OCI-LY1 (cell line): ENCODE measurements around the gene TTC17.

Source experiments
- H2AFZ ChIP-seq: fragments of 200-600 bp; sonication (generic), shearing (Covaris generic); 2 replicates; pipeline ENCODE4 v1.6.0; 2014; ENCODE audit warnings: antibody characterized with exemption, mild to moderate bottlenecking, low read length
- H3F3A ChIP-seq: fragments of 200-600 bp; sonication (generic), shearing (Covaris generic); 2 replicates; pipeline ENCODE4 v1.6.0; 2014; ENCODE audit warnings: mild to moderate bottlenecking, antibody characterized with exemption, low read length, moderate library complexity; ENCODE audit not compliant: insufficient read depth
- H3K27ac ChIP-seq: fragments of 200-600 bp; sonication (generic); 2 replicates; pipeline ENCODE4 v1.5.1; 2014; ENCODE audit warnings: low read length, mixed run types, mild to moderate bottlenecking, low read depth; ENCODE audit not compliant: poor library complexity, severe bottlenecking
- H3K27me3 ChIP-seq: fragments of 200-600 bp; sonication (generic); 2 replicates; pipeline ENCODE4 v1.6.0; 2014; ENCODE audit warnings: antibody characterized with exemption, mild to moderate bottlenecking, low read length, moderate library complexity; ENCODE audit not compliant: insufficient read depth
- H3K36me3 ChIP-seq: fragments of 200-600 bp; sonication (generic); 2 replicates; pipeline ENCODE4 v1.6.1; 2014; ENCODE audit warnings: mild to moderate bottlenecking, antibody characterized with exemption, low read length, moderate library complexity, mixed read lengths; ENCODE audit not compliant: insufficient read depth
- H3K4me1 ChIP-seq: fragments of 200-600 bp; sonication (generic); 2 replicates; pipeline ENCODE4 v1.5.1; 2014; ENCODE audit warnings: mild to moderate bottlenecking, low read length, moderate library complexity; ENCODE audit not compliant: insufficient read depth, severe bottlenecking
- H3K4me2 ChIP-seq: fragments of 200-600 bp; sonication (generic), shearing (Covaris generic); 2 replicates; pipeline ENCODE4 v1.6.1; 2014; ENCODE audit warnings: low read length
- H3K4me3 ChIP-seq: fragments of 200-600 bp; sonication (generic); 2 replicates; pipeline ENCODE4 v1.5.1; 2014; ENCODE audit warnings: low read length, low read depth, mild to moderate bottlenecking, mixed read lengths; ENCODE audit not compliant: poor library complexity, severe bottlenecking
- H3K79me2 ChIP-seq: fragments of 200-600 bp; shearing (Covaris generic); 2 replicates; pipeline ENCODE4 v1.6.1; 2016; ENCODE audit warnings: mixed run types, low read length, mixed read lengths; ENCODE audit not compliant: insufficient read depth
- H3K9ac ChIP-seq: fragments of 200-600 bp; sonication (generic), shearing (Covaris generic); 2 replicates; pipeline ENCODE4 v1.6.1; 2014; ENCODE audit warnings: mild to moderate bottlenecking, low read length, mixed read lengths
- H3K9me2 ChIP-seq: fragments of 200-600 bp; sonication (generic), shearing (Covaris generic); 2 replicates; pipeline ENCODE4 v1.6.1; 2014; ENCODE audit warnings: low read depth, mild to moderate bottlenecking, low read length, mixed read lengths
- H3K9me3 ChIP-seq: fragments of 200-600 bp; shearing (Covaris generic); 2 replicates; pipeline ENCODE4 v1.6.1; 2014; ENCODE audit warnings: low read length, mixed read lengths
- H4K20me1 ChIP-seq: fragments of 200-600 bp; sonication (generic), shearing (Covaris generic); 2 replicates; pipeline ENCODE4 v1.6.0; 2016; ENCODE audit warnings: mild to moderate bottlenecking, low read length; ENCODE audit not compliant: insufficient read depth
- CTCF ChIP-seq: fragments of 200-600 bp; sonication (generic), shearing (Covaris generic); IDR thresholded peaks from 2 replicates; pipeline ENCODE4 v1.5.1; 2017; ENCODE audit warnings: mild to moderate bottlenecking, antibody characterized with exemption, low read length, moderate library complexity, mixed read lengths
- EZH2 ChIP-seq: fragments of 200-600 bp; sonication (generic), shearing (Covaris generic); IDR thresholded peaks from 2 replicates; pipeline ENCODE4 v1.8.0; 2017; ENCODE audit warnings: borderline replicate concordance, mixed run types, mild to moderate bottlenecking, antibody characterized with exemption, low read length, moderate library complexity, mixed read lengths

The TTC17 gene

GRCh38 chr11:43315966-43316365 is 42.8 kb upstream of the TTC17 start:
- TF ChIP-seq CTCF = no peak
- no peak for TF ChIP-seq EZH2
- H3K9ac ChIP-seq = no peak overlapping the region
- H3F3A ChIP-seq = no peaks in the 10 kb centered on the region
- H3K4me2 ChIP-seq = no peak overlapping the region
- no peak overlapping the region for H3K4me3 ChIP-seq
- H3K27me3 ChIP-seq = no peaks in the 10 kb centered on the region
- H3K27ac ChIP-seq = no peak overlapping the region
- peaks cover 43% of the 10 kb centered on the region for H3K36me3 ChIP-seq
- H3K4me1 ChIP-seq = peaks cover 25% of the 10 kb centered on the region
- no peaks in the 10 kb centered on the region for H3K9me3 ChIP-seq
- no peak overlapping the region for H2AFZ ChIP-seq
- peaks cover 64% of the 10 kb centered on the region for H3K79me2 ChIP-seq
- no peaks in the 10 kb centered on the region for H3K9me2 ChIP-seq
- peaks cover 5% of the 10 kb centered on the region; the same call in 1 of the 2 replicates for H4K20me1 ChIP-seq

- H3K9me2 ChIP-seq = no peaks in the 10 kb centered on the region
- no peak overlapping the region for H3K4me3 ChIP-seq
Observed at GRCh38 chr11:43316451-43316850, 42.3 kb upstream of the TTC17 start.

GRCh38 chr11:43327987-43328386 is 30.7 kb upstream of the TTC17 start:
- Histone ChIP-seq H4K20me1 (no peaks in the 10 kb centered on the region), H3K27me3 (no peaks in the 10 kb centered on the region), H3K9ac (no peak overlapping the region), H3K9me3 (no peaks in the 10 kb centered on the region), H3K27ac (no peak overlapping the region), H3K4me2 (no peak overlapping the region), H2AFZ (no peak overlapping the region), H3K4me1 (no peaks in the 10 kb centered on the region), H3K4me3 (no peak overlapping the region), H3K9me2 (no peaks in the 10 kb centered on the region), H3K79me2 (no peaks in the 10 kb centered on the region), H3F3A (no peaks in the 10 kb centered on the region), H3K36me3 (peaks cover 96% of the 10 kb centered on the region)
- no peak for TF ChIP-seq CTCF
- no peak for TF ChIP-seq EZH2

More at GRCh38 chr11:43316451-43316850, 42.3 kb upstream of the TTC17 start:
- TF ChIP-seq CTCF (no peak), EZH2 (no peak)
- Histone ChIP-seq H3K36me3 (peaks cover 48% of the 10 kb centered on the region), H3F3A (no peaks in the 10 kb centered on the region), H3K4me2 (no peak overlapping the region), H3K27me3 (no peaks in the 10 kb centered on the region), H3K9me3 (no peaks in the 10 kb centered on the region), H3K79me2 (peaks cover 64% of the 10 kb centered on the region), H3K9ac (no peak overlapping the region), H3K27ac (no peak overlapping the region), H2AFZ (no peak overlapping the region), H4K20me1 (peaks cover 5% of the 10 kb centered on the region; the same call in 1 of the 2 replicates), H3K4me1 (peaks cover 23% of the 10 kb centered on the region)
